GM19240 (cell line): ENCODE measurements around the gene TAF1B.
"Not testable (repeated sequence)": the region's sequence is repeated elsewhere in the genome, so short reads cannot be mapped to it uniquely, and the experiment has no call there.

Source experiments
- DNase-seq: peaks from one replicate; pipeline ENCODE4 v3.0.0; 2011; ENCODE audit warnings: low spot score; ENCODE audit not compliant: insufficient read length

Gene TAF1B

DNA sequence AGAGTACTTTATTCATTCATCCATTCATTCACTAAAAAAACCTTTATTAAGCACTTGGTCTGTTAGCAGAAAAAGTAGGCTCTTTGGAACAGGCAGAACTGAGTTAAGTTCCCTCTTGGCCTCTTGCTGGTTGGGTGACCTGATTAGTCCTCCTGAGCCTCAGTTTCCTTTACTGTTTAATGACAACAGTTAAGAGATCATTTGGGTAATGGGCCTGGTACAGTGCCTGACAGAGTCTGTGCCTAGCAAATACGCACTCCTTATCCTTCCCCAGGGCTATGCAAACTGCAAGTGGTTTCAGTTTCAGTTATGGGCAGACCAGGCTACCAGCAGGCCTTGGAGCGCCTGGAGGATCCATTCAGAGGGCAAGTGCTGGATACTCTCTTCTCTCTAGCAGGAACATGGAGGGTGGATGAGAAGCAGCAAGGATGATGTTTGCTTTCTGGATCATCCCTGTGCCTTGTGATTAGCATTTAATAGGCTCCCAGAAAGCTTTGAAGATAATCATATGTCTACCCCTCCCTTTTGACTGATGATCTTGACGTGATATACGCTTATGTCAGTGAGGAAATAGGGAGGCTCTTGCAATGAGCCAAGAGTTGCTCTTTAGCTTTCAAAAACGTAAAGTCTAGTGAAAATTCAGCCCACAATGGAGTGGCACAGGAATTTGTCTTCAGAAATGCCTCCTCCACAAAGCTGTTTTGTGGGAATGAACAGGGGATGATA, 12.4 kb upstream of the TAF1B start:
- no peak for DNase-seq

GRCh38 chr2:9831670-9832069, 11.6 kb upstream of the TAF1B start:
- no peak for DNase-seq

GRCh38 chr2:9832586-9832985, 10.7 kb upstream of the TAF1B start:
- no peak for DNase-seq

DNA sequence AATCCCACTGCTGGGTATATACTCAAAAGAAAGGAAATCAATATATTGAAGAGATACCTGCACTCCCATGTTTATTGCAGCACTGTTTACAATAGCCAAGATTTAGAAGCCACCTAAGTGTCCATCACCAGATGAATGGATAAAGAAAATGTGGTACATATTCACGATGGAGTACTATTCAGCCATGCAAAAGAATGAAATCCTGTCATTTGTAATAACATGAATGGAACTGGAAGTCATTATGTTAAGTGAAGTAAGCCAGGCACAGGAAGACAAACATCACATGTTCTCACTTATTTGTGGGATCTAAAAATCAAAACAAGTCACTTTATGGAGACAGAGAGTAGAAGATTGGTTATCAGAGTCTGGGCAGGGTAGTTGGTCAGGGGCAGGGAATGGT, 8.2 kb upstream of the TAF1B start:
- DNase-seq = not testable (repeated sequence)

DNA sequence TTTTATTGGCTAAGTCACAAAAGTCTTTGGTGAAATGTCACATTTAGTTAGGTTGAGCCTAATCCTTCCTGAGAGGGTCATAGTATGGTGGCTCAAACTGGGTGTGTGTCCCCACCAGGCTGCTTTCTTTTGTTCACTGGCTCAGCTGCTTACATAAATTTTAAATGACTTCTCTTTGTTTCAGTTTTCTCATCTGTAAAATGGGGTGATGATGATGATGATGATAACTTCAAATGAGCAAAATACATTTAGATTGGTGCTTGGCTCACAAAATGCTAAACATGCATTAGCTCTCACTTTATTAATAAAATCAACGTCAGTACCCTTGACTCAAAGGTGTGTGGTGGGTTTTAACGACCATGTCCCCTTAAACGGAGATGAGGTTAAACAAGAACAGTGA, 7.2 kb upstream of the TAF1B start:
- no peak for DNase-seq

DNA sequence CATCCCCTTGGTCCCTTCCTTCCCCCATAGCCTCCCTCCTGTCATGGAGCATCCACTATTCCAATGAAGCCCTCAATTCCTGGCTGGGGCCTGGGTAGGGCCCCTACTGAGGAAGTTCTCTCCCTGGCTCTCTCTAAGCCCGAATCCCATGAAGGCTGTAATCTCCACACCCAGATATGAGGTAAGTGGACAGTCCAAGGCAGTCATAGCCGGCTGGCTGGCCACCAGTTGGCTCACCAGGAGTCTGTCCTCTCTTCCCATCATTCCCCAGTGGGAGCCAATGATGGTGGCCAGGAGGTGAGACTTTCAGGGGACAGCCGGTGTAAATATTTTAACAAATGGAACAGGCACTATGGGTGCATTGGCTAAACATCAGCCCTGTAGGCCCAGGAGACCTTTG, 6.8 kb upstream of the TAF1B start:
- DNase-seq = no peak

GRCh38 chr2:9837451-9837850, 5.8 kb upstream of the TAF1B start:
- DNase-seq = no peak

DNA sequence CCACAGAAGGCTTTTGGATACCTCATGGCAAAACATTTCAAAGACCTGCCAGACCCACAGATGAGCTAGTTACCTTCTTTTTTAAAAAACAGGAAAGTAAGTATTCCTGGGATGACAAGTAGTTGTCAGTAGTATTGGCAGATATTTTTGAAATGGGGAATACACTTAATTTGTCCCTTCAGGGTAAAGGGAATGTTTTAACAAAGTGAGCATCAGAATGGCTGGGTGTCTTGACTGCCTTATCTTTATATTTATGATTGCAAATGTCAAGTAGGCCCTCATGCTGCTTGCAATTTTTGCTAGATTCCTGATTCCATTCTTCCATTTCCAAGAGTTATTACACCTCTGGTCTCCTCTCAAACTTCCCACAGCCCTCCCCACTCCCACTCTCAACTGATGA, 4.9 kb upstream of the TAF1B start:
- DNase-seq = no peak

DNA sequence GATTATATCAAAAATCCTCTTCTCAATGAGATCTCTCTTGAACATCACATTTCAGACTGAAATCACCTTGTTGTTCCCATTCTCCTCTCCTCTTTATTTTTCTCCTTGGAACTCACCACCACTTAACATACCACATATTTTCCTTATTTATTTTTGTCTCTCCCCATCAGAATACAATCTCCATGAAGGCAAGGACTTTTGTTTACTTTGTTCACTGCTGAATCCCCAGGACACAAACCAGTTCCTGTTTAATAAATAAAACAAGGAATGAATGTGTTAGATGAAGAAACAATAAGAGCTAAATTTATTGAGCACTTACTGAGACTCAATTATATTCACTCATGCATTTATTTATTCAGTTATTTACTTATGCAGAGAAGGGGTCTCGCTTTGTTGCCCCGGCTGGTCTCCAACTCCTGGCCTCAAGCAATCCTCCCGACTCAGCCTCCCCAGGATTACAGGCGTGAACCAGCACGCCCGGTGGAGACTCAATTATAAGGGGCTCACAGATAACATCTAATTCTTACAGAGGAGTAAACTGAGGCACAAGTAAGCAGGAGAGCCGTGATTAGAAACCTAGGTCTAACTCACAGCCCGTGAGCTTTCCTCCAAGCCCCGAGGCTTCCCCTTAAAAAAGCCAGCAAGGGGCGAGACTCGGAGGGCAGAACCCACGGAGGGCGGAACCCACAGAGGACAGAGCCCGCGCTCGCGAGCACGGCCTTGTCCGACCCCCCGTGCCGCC, 616 bp upstream of the TAF1B start:
- DNase-seq = no peak

DNA sequence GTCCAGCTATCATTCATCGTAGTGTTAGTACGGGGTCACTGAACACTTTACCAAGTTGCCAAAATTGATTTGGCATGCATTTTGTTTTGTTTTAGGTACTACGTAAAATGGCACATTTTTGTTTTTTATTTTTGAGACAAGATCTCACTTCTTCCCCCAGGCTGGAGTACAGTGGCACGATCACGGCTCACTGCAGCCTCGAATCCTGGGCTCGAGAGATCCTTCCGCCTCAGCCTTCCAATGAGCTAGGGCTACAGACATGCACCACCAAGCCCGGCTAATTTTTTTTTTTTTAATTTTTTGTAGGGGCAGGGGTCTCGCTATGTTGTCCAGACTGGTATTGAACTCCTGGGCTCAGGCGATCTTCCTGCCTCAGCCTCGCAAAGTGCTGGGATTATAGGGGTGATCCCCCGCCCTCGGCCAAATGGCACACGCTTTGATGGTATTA, 786 bp downstream of the TAF1B start:
- no peak for DNase-seq

DNA sequence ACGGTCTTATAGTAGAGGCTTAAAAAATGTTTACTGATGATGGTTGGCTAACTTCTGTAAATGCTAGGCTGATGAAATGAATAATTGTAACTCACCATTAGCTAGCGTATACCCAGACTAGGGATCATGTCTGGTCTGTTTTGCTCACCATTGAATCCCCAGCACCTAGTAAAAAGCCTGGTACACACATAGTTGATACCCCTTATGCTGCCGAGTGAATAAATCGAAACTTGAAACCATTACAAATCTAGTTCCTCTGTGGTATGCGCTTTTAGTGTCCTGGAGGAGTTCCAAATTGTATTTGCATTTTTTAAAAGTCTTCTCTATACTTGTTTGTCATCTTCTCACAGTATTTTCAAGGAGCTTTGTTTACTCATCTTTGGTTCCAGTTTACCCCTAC, 1.3 kb downstream of the TAF1B start:
- DNase-seq = no peak

DNA sequence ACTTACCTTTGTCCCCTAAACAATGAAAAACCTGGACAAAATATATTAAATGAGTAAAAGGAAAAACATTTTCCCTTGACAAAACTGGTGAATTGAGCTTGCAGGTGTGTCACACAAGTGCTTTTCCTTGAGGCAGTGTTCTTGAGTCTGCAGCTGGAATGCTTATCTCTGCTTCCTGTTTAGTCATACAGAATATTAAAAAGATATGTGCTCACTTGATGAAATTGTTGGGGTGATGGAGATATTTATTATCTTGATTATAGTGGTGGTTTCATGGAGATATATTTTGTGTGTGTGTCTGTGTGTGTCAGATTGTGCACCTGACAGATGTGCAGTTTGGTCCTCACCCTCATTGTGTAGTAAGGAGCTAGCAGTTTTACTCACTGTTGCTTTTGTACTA, 3.3 kb downstream of the TAF1B start:
- no peak for DNase-seq

DNA sequence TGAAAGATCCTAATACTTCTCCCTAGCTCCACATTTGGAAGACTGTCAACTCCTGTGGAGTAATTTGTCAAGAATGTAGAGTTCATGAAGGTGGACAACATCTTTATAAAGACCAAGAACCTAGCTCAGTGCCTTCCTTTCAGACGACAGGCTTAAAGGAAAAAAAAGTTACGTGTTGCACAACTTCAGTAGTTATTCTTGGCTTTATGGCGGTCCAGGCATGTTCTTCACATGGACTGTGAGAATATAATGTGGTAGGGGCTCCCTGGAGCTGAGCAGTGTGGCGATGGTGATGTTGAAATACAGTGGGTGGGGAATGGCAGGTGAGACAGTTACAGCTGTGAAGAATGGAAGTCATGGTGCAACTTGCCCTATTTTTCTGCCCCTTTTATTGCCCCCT, 3.9 kb downstream of the TAF1B start:
- no peak for DNase-seq

DNA sequence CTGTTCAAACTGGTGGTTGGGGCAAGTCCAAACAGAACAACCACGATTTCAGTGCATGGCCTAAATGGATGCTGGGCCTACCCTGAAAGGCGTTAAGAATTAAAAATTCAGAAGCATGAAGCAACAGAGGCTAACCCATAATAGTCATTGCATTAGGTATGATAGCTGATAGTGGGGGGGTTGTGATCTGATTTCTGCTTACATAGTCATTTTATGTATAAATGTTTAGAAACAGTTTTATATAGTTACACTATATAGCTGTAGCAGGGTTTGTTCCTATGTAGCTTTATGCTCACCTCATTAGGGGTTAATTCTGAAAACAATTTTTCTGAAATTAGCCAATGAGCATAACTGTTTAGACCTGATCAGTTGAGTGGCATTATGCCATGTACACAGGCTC, 9.6 kb downstream of the TAF1B start:
- DNase-seq = no peak

DNA sequence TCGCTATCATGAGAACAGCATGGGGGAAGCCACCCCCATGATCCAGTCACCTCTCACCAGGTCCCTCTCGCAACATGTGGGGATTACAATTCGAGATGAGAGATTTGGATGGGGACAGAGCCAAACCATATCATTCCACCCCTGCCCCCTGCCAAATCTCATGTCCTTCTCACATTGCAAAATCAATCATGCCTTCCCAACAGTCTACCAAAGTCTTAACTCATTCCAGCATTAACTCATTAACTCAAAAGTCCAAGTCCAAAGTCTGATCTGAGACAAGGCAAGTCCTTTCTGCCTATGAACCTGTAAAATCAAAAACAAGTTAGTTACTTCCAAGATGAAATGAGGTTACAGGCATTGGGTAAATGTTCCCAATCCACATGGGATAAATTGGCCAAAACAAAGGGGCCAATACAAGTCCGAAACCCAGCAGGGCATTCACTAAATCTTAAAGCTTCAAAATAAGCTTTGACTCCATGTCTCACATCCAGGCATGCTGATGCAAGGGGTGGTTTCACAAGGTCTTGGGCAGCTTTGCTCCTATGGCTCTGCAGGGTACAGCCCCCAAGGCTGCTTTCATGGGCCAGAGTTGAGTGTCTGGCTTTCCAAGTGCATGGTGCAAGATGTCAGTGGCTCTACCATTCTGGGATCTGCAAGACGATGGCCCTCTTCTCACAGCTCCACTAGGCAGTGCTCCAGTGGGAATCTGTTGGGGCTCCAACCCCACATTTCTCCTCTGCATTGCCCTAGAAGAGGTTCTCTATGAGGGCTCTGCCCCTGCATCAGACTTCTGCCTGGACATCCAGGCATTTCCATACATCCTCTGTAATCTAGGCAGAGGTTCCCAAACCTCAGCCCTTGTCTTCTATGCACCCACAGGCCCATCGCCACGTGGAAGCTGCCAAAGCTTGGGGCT, 14.8 kb downstream of the TAF1B start:
- DNase-seq = no peak

DNA sequence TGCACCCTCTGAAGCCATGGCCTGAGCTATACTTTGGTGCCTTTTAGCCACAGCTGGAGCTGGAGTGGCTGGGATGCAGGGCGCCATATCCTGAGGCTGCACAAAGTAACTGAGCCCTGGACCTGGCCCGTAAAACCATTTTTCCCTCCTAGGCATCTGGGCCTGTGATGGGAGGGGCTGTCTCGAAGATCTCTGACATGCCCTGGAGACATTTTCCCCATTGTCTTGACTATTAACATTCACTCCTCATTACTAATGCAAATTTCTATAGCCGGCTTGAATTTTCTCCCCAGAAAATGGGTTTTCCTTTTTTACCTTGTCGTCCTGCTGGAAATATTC, 15.4 kb downstream of the TAF1B start:
- DNase-seq = no peak

DNA sequence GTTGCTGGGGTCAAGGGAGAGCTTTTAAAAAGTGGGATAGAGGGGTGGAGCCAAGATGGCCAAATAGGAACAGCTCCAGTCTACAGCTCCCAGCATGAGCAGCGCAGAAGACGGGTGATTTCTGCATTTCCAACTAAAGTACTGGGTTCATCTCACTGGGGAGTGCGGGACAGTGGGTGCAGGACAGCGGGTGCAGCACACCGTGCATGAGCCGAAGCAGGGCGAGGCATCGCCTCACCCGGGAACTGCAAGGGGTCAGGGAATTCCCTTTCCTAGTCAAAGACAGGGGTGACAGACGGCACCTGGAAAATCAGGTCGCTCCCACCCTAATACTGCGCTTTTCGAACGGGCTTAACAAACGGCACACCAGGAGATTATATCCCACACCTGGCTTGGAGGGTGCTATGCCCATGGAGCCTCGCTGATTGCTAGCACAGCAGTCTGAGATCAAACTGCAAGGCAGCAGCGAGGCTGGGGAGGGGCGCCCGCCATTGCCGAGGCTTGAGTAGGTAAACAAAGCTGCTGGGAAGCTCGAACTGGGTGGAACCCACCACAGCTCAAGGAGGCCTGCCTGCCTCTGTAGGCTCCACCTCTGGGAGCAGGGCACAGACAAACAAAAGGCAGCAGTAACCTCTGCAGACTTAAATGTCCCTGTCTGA, 17.8 kb downstream of the TAF1B start:
- not testable (repeated sequence) for DNase-seq

GRCh38 chr2:9867881-9868280, 24.6 kb downstream of the TAF1B start:
- no peak for DNase-seq

- DNase-seq = no peak
These were observed 30.1 kb downstream of the TAF1B start for GRCh38 chr2:9873337-9873736.

- no peak for DNase-seq
These were observed 33.8 kb downstream of the TAF1B start for GRCh38 chr2:9877026-9877425.

GRCh38 chr2:9877726-9878125, 34.5 kb downstream of the TAF1B start:
- no peak for DNase-seq
